ENCODE measurements around the gene RBM42.
"Not testable (repeated sequence)": the region's sequence is repeated elsewhere in the genome, so short reads cannot be mapped to it uniquely, and the experiment has no call there.

RBM42 gene

GRCh38 chr19:35654828-35655227 lies 26.0 kb downstream of the RBM42 start:
- not testable (repeated sequence) for DNase-seq

GRCh38 chr19:35655600-35655999 lies 26.8 kb downstream of the RBM42 start:
- no peak for DNase-seq

GRCh38 chr19:35656700-35657099 lies 27.9 kb downstream of the RBM42 start:
- no peak for DNase-seq

- DNase-seq, result no peak
These were observed 29.3 kb downstream of the RBM42 start for GRCh38 chr19:35657904-35658700.

- no peak for DNase-seq
These were observed 33.1 kb downstream of the RBM42 start for GRCh38 chr19:35661995-35662340.

- no peak for DNase-seq
These were observed 35.1 kb downstream of the RBM42 start for GRCh38 chr19:35663981-35664380.

- no peak for DNase-seq
These were observed 36.3 kb downstream of the RBM42 start for GRCh38 chr19:35665157-35665556.

GRCh38 chr19:35665604-35666003 lies 36.8 kb downstream of the RBM42 start:
- DNase-seq, result no peak

- DNase-seq, result no peak
These were observed 37.5 kb downstream of the RBM42 start, which contains the start of gene UPK1A for GRCh38 chr19:35666251-35666913. Gene UPK1A, plus strand, starts transcription at chr19:35666517. Its CDS starts 296 bp downstream, at chr19:35666813.

GRCh38 chr19:35669566-35669965 lies 40.7 kb downstream of the RBM42 start:
- no peak for DNase-seq

- DNase-seq, result no peak
These were observed 41.1 kb downstream of the RBM42 start for GRCh38 chr19:35669974-35670373.

- DNase-seq, result no peak
These were observed 41.9 kb downstream of the RBM42 start for GRCh38 chr19:35670686-35671085.

GRCh38 chr19:35671818-35672217 lies 43.0 kb downstream of the RBM42 start:
- DNase-seq, result no peak

- peak; percentile 20 for DNase-seq
These were observed 44.4 kb downstream of the RBM42 start for GRCh38 chr19:35673121-35673804.

- no peak for DNase-seq
These were observed 46.8 kb downstream of the RBM42 start for GRCh38 chr19:35675589-35676140.
